CD14-positive monocyte (primary cell): ENCODE data around the gene ODAD3. TPM values are rescaled to one million over a fixed set of nuclear protein-coding genes. Genes with fewer than 3 reads are reported as not detected.

Experiments
- DNase-seq, 3 donors: peaks; one replicate each; pipeline ENCODE4 v3.0.0-alpha.2; 2011 to 2022
- H2AFZ ChIP-seq: 2 replicates; pipeline ENCODE4 v1.6.0; 2012; ENCODE audit warnings: mild to moderate bottlenecking, low read depth, low read length, inconsistent platforms; ENCODE audit not compliant: insufficient read depth, poor library complexity, severe bottlenecking
- H3K27ac ChIP-seq, 2 donors: 1 replicate in 1 of 2; 2 replicates in 1 of 2; pipeline ENCODE4 v1.5.1; 2012 to 2013; ENCODE audit warnings: low read length in 2 of 2, control low read depth in 1 of 2, inconsistent platforms in 1 of 2, low read depth in 1 of 2, mild to moderate bottlenecking in 1 of 2
- H3K27me3 ChIP-seq, 2 donors: one replicate each; pipeline versions ENCODE4 v1.6.0 to v1.6.1; 2011 to 2013; ENCODE audit warnings: low read length in 2 of 2; ENCODE audit not compliant: control insufficient read depth in 2 of 2, insufficient read depth in 2 of 2
- H3K36me3 ChIP-seq, 2 donors: replicated peaks in 1 of 2; 1 replicate in 1 of 2; 2 replicates in 1 of 2; pipeline versions ENCODE4 v1.5.1 to v1.6.1; 2012 to 2013; ENCODE audit warnings: low read length in 2 of 2, control low read depth in 1 of 2, inconsistent platforms in 1 of 2, mild to moderate bottlenecking in 1 of 2; ENCODE audit not compliant: insufficient read depth in 2 of 2, control insufficient read depth in 1 of 2
- H3K4me1 ChIP-seq, 2 donors: 1 replicate in 1 of 2; 2 replicates in 1 of 2; pipeline versions ENCODE4 v1.5.1 to v1.6.1; 2012 to 2013; ENCODE audit warnings: low read length in 2 of 2, control low read depth in 1 of 2, inconsistent platforms in 1 of 2, mild to moderate bottlenecking in 1 of 2, moderate library complexity in 1 of 2; ENCODE audit not compliant: insufficient read depth in 2 of 2, control insufficient read depth in 1 of 2
- H3K4me2 ChIP-seq: replicated peaks from 2 replicates; pipeline ENCODE3; 2012; ENCODE audit warnings: low read length, moderate library complexity, mild to moderate bottlenecking; ENCODE audit not compliant: poor library complexity, severe bottlenecking; ENCODE audit errors: extremely low read depth
- H3K4me3 ChIP-seq, 3 experiments: fragments of 200-600 bp in 1 of 3; sonication (generic) in 1 of 3; replicated peaks in 1 of 3; 1 replicate in 2 of 3; 2 replicates in 1 of 3; pipeline ENCODE4 v1.5.1; 2011 to 2013; ENCODE audit warnings: low read length in 3 of 3, mild to moderate bottlenecking in 3 of 3, control low read depth in 2 of 3, low read depth in 2 of 3, inconsistent platforms in 1 of 3, moderate library complexity in 1 of 3
- H3K79me2 ChIP-seq: 2 replicates; pipeline ENCODE4 v1.6.0; 2012; ENCODE audit warnings: mild to moderate bottlenecking, control low read depth, inconsistent platforms, low read length, moderate library complexity; ENCODE audit not compliant: insufficient read depth
- H3K9ac ChIP-seq: 2 replicates; pipeline ENCODE4 v1.6.0; 2017; ENCODE audit warnings: low read length, mild to moderate bottlenecking; ENCODE audit not compliant: insufficient read depth, poor library complexity, severe bottlenecking
- H3K9me3 ChIP-seq, 2 donors: replicated peaks in 1 of 2; 1 replicate in 1 of 2; 2 replicates in 1 of 2; pipeline versions ENCODE4 v1.5.1 to v1.6.1; 2012 to 2013; ENCODE audit warnings: low read length in 2 of 2, control low read depth in 1 of 2; ENCODE audit not compliant: control insufficient read depth in 1 of 2, insufficient read depth in 1 of 2
- H4K20me1 ChIP-seq: 2 replicates; pipeline ENCODE4 v1.6.0; 2012; ENCODE audit warnings: mild to moderate bottlenecking, low read length, control low read depth, moderate library complexity; ENCODE audit not compliant: insufficient read depth
- H3K27ac Mint-ChIP-seq, 7 donors: one replicate each; pipeline ENCODE4 v1.8.0; 2020; ENCODE audit warnings: mild to moderate bottlenecking in 7 of 7, mixed read lengths in 7 of 7, moderate library complexity in 6 of 7, inconsistent platforms in 2 of 7
- H3K27me3 Mint-ChIP-seq, 3 donors: one replicate each; pipeline ENCODE4 v1.8.0; 2021 to 2022; ENCODE audit warnings: low read depth in 3 of 3, mild to moderate bottlenecking in 3 of 3, mixed read lengths in 3 of 3, moderate library complexity in 3 of 3, inconsistent platforms in 1 of 3
- H3K36me3 Mint-ChIP-seq, 2 donors: one replicate each; pipeline ENCODE4 v1.8.0; 2020; ENCODE audit warnings: mixed read lengths in 2 of 2, inconsistent platforms in 1 of 2, mild to moderate bottlenecking in 1 of 2
- H3K4me1 Mint-ChIP-seq: one replicate; pipeline ENCODE4 v1.8.0; 2020; ENCODE audit warnings: mild to moderate bottlenecking, mixed read lengths
- H3K4me3 Mint-ChIP-seq, 2 donors: one replicate each; pipeline ENCODE4 v1.8.0; 2020; ENCODE audit warnings: mild to moderate bottlenecking in 2 of 2, mixed read lengths in 2 of 2, moderate library complexity in 1 of 2
- H3K9me3 Mint-ChIP-seq, 7 donors: one replicate each; pipeline ENCODE4 v1.8.0; 2020 to 2022; ENCODE audit warnings: mixed read lengths in 7 of 7, mild to moderate bottlenecking in 6 of 7, moderate library complexity in 6 of 7, inconsistent platforms in 2 of 7
- CTCF ChIP-seq: fragments of 200-600 bp; IDR thresholded peaks from one replicate; pipeline ENCODE4 v1.8.0; 2022; ENCODE audit warnings: antibody characterized with exemption, mild to moderate bottlenecking
- WGBS: methylation state at CpG from one replicate; pipeline ENCODE4 v1.1.5; 2013; ENCODE audit warnings: missing lambda C conversion rate; ENCODE audit not compliant: insufficient coverage; 5-methylcytosine and 5-hydroxymethylcytosine counted together
- intact Hi-C, 2 donors: fragments of 100-400 bp; cut with micrococcal nuclease; formaldehyde crosslinking; loops; one replicate each; pipeline versions ENCODE4 v1.15.0 to v1.15.1; 2023
- polyA plus RNA-seq, 3 donors: library from polyadenylated mRNA; depleted of rRNA in 1 of 3; unstranded in 2 of 3; stranded (reverse) in 1 of 3; fragments of 300-500 nt in 2 of 3; fragments of >200 nt in 1 of 3; fragmentation: Illumina TruSeq in 2 of 3; gene quantifications; 1 replicate in 2 of 3; 2 replicates in 1 of 3; pipeline ENCODE4 v1.2.3, GENCODE V29; 2012 to 2021
- small RNA-seq: library from RNA; depleted of rRNA; stranded (forward); fragments of <200 nt; gene quantifications from one replicate; pipeline ENCODE3, GENCODE V24; 2012; ENCODE audit warnings: low read depth; ENCODE audit not compliant: insufficient read length

Gene ODAD3
- polyA plus RNA-seq, 3 donors, result 0.43 to 0.88 (median 0.61) TPM

GRCh38 chr19:11373166-11373884 is 61.6 kb downstream of the ODAD3 start:
- WGBS, result 66% methylated on average over 8 of the region's 10 CpGs
- Histone ChIP-seq H4K20me1 (no peaks in the 10 kb centered on the region), H3K27me3 (no peaks in the 10 kb centered on the region), H3K36me3 (no peaks in the 10 kb centered on the region), H3K9ac (peak overlapping the region; percentile 66), H3K4me3 (peak overlapping the region in 2 of 3 experiments; percentile 73 to 93), H3K27ac (peak overlapping the region; percentile 85 to 91), H3K79me2 (peaks cover 29% of the 10 kb centered on the region), H3K4me1 (peaks cover 41 to 48% of the 10 kb centered on the region in 2 donors), H3K9me3 (no peaks in the 10 kb centered on the region), H2AFZ (peak overlapping the region; percentile 81), H3K4me2 (peak overlapping the region; percentile 100)
- Mint-ChIP-seq H3K36me3 (peaks cover 22 to 33% of the 10 kb centered on the region in 2 donors), H3K4me1 (peaks cover 6% of the 10 kb centered on the region), H3K27ac (peak overlapping the region in 4 of 7 donors; percentile 5 to 53 (median 27)), H3K27me3 (peaks cover 0 to 2% (median 0%) of the 10 kb centered on the region in 3 donors), H3K4me3 (peak overlapping the region in 1 of 2 donors; percentile 41), H3K9me3 (no peaks in the 10 kb centered on the region)
- no peak for DNase-seq
- intact Hi-C loops, result loop anchor here in 1 of 2 donors (2.0 to 5.0 kb wide), 2 partner anchors 27 to 36 kb away; partner anchors contain the start of genes CCDC159, RAB3D and TMEM205
- no peak for TF ChIP-seq CTCF

- no peaks in the 10 kb centered on the region for H3K9me3 ChIP-seq
- peaks cover 5 to 9% of the 10 kb centered on the region in 2 donors for H3K36me3 ChIP-seq
- Mint-ChIP-seq H3K4me1 (no peaks in the 10 kb centered on the region), H3K36me3 (peaks cover 25 to 37% of the 10 kb centered on the region in 2 donors), H3K27me3 (peaks cover 0 to 2% (median 0%) of the 10 kb centered on the region in 3 donors), H3K9me3 (no peaks in the 10 kb centered on the region), H3K27ac (no peak overlapping the region), H3K4me3 (no peak overlapping the region)
- no peak for DNase-seq
- peaks cover 7% of the 10 kb centered on the region for H3K79me2 ChIP-seq
- H2AFZ ChIP-seq, result no peak overlapping the region
- peaks cover 17 to 22% of the 10 kb centered on the region in 2 donors for H3K4me1 ChIP-seq
- no peak overlapping the region for H3K4me3 ChIP-seq
- 96% methylated on average over 2 of the region's 2 CpGs for WGBS
- no peak overlapping the region for H3K4me2 ChIP-seq
- no peak overlapping the region for H3K27ac ChIP-seq
- intact Hi-C loops, result loop anchor here in 1 of 2 donors (5.0 kb wide), 1 partner anchor 33 kb away; the partner anchor contains the start of gene RAB3D
- no peaks in the 10 kb centered on the region for H3K27me3 ChIP-seq
- TF ChIP-seq CTCF, result no peak
- no peak overlapping the region for H3K9ac ChIP-seq
- H4K20me1 ChIP-seq, result peaks cover 5% of the 10 kb centered on the region
These were observed 64.2 kb downstream of the ODAD3 start for GRCh38 chr19:11370744-11371143.

Small RNA genes within 50 kb of the gene (small RNA-seq; reads per million reads assigned to genes)
- gene RF00019, result not detected

Other genes with a start within 250 kb of the ODAD3 start
- 1 to 10 TPM in 1 of 3 donors, under 1 TPM in 2; 0.40 to 1.3 (median 0.64) TPM for gene KANK2, start 237.6 kb downstream of the ODAD3 start, polyA plus RNA-seq
- not detected for gene ANGPTL8, start 195.5 kb downstream of the ODAD3 start, polyA plus RNA-seq
- gene DOCK6, start 172.6 kb downstream of the ODAD3 start, polyA plus RNA-seq, result under 1 TPM; 0.03 to 0.93 (median 0.18) TPM
- gene TSPAN16, start 139.0 kb downstream of the ODAD3 start, polyA plus RNA-seq, result under 1 TPM in 2 of 3 donors, not detected in 1; 0.08 to 0.31 TPM
- gene RAB3D, start 95.5 kb downstream of the ODAD3 start, polyA plus RNA-seq, result 10 to 100 TPM; 52.9 to 78.1 (median 60.8) TPM
- gene TMEM205, start 88.9 kb downstream of the ODAD3 start, polyA plus RNA-seq, result 100 to 1,000 TPM; 252 to 335 (median 263) TPM
- gene CCDC159, start 88.6 kb downstream of the ODAD3 start, polyA plus RNA-seq, result 100 to 1,000 TPM in 1 of 3 donors, 10 to 100 TPM in 2; 37.1 to 374 (median 38.3) TPM
- gene PLPPR2, start 79.7 kb downstream of the ODAD3 start, polyA plus RNA-seq, result 10 to 100 TPM; 35.0 to 99.4 (median 45.5) TPM
- gene SWSAP1, start 60.5 kb downstream of the ODAD3 start, polyA plus RNA-seq, result 10 to 100 TPM in 1 of 3 donors, 1 to 10 TPM in 2; 5.9 to 11.5 (median 8.7) TPM
- 10 to 100 TPM in 1 of 3 donors, 1 to 10 TPM in 2; 6.8 to 16.8 (median 8.2) TPM for gene EPOR, start 50.8 kb downstream of the ODAD3 start, polyA plus RNA-seq
- 1 to 10 TPM in 1 of 3 donors, not detected in 2; 1.7 TPM for gene RGL3, start 15.8 kb downstream of the ODAD3 start, polyA plus RNA-seq
- gene PRKCSH, start 514 bp upstream of the ODAD3 start, polyA plus RNA-seq, result 100 to 1,000 TPM in 1 of 3 donors, 10 to 100 TPM in 2; 24.9 to 172 (median 28.4) TPM
- not detected for gene ELAVL3, start 45.9 kb upstream of the ODAD3 start, polyA plus RNA-seq
- gene ZNF653, start 70.7 kb upstream of the ODAD3 start, polyA plus RNA-seq, result 1 to 10 TPM in 2 of 3 donors, under 1 TPM in 1; 0.88 to 8.1 (median 1.2) TPM
- 10 to 100 TPM; 26.4 to 31.6 (median 28.3) TPM for gene ECSIT, start 94.0 kb upstream of the ODAD3 start, polyA plus RNA-seq
- not detected for gene CNN1, start 103.7 kb upstream of the ODAD3 start, polyA plus RNA-seq
- 10 to 100 TPM; 48.5 to 95.5 (median 77.5) TPM for gene ELOF1, start 124.1 kb upstream of the ODAD3 start, polyA plus RNA-seq
- 10 to 100 TPM; 20.1 to 58.2 (median 31.2) TPM for gene ACP5, start 142.5 kb upstream of the ODAD3 start, polyA plus RNA-seq
- 1 to 10 TPM; 1.7 to 3.7 (median 3.4) TPM for gene ZNF627, start 162.4 kb upstream of the ODAD3 start, polyA plus RNA-seq